Osteocyte (in vitro differentiated cells): Measurements from ENCODE around the gene SPECC1. TPM values are rescaled to one million over a fixed set of nuclear protein-coding genes. Genes with fewer than 3 reads are reported as not detected.

Source experiments
- DNase-seq: peaks from one replicate; pipeline ENCODE4 v3.0.0; 2021; ENCODE audit warnings: mixed read lengths; ENCODE audit not compliant: unreplicated experiment; ENCODE audit errors: extremely low spot score
- H3K27ac Mint-ChIP-seq: one replicate; pipeline ENCODE4 v1.8.0; 2021; ENCODE audit warnings: mild to moderate bottlenecking, mixed read lengths; ENCODE audit not compliant: unreplicated experiment
- H3K27me3 Mint-ChIP-seq: one replicate; pipeline ENCODE4 v1.8.0; 2021; ENCODE audit warnings: mixed read lengths; ENCODE audit not compliant: unreplicated experiment
- H3K36me3 Mint-ChIP-seq: one replicate; pipeline ENCODE4 v1.8.0; 2021; ENCODE audit warnings: mixed read lengths; ENCODE audit not compliant: unreplicated experiment
- H3K4me1 Mint-ChIP-seq: one replicate; pipeline ENCODE4 v1.8.0; 2021; ENCODE audit warnings: mixed read lengths; ENCODE audit not compliant: unreplicated experiment
- H3K4me3 Mint-ChIP-seq: one replicate; pipeline ENCODE4 v1.8.0; 2021; ENCODE audit warnings: mild to moderate bottlenecking, moderate library complexity, mixed read lengths; ENCODE audit not compliant: unreplicated experiment
- H3K9me3 Mint-ChIP-seq: one replicate; pipeline ENCODE4 v1.8.0; 2021; ENCODE audit warnings: mixed read lengths; ENCODE audit not compliant: unreplicated experiment
- CTCF ChIP-seq: fragments of 200-600 bp; sonication (generic); IDR thresholded peaks from 2 replicates; pipeline ENCODE4 v1.5.0; 2021; ENCODE audit warnings: antibody characterized with exemption, mild to moderate bottlenecking, moderate library complexity
- total RNA-seq: library from RNA; stranded (reverse); gene quantifications from 2 replicates; pipeline ENCODE4 v1.2.1, GENCODE V29; 2021

The SPECC1 gene
- total RNA-seq, 1 donor from 2014 or later, result 12.1 TPM

- Mint-ChIP-seq H3K27ac (no peak overlapping the region), H3K9me3 (no peaks in the 10 kb centered on the region), H3K4me3 (no peak overlapping the region), H3K4me1 (peaks cover 2% of the 10 kb centered on the region), H3K36me3 (no peaks in the 10 kb centered on the region), H3K27me3 (peaks cover 33% of the 10 kb centered on the region)
- DNase-seq, result peak; percentile 48
- TF ChIP-seq CTCF, result no peak
Measured at GRCh38 chr17:19987897-19988296, 21.3 kb upstream of the SPECC1 start.

- DNase-seq, result peak; percentile 30
- Mint-ChIP-seq H3K36me3 (no peaks in the 10 kb centered on the region), H3K9me3 (no peaks in the 10 kb centered on the region), H3K4me1 (peaks cover 2% of the 10 kb centered on the region), H3K27me3 (peaks cover 33% of the 10 kb centered on the region), H3K4me3 (no peak overlapping the region), H3K27ac (no peak overlapping the region)
- no peak for TF ChIP-seq CTCF
Measured at GRCh38 chr17:19991252-19991885, 17.8 kb upstream of the SPECC1 start.

- DNase-seq, result peak; percentile 93
- H3K4me1 Mint-ChIP-seq, result peaks cover 1% of the 10 kb centered on the region
- no peak overlapping the region for H3K27ac Mint-ChIP-seq
Measured at GRCh38 chr17:19992803-19993713, 16.1 kb upstream of the SPECC1 start.

GRCh38 chr17:19996086-19996485 is 13.1 kb upstream of the SPECC1 start:
- no peak for TF ChIP-seq CTCF
- H3K4me3 Mint-ChIP-seq, result no peak overlapping the region
- no peaks in the 10 kb centered on the region for H3K9me3 Mint-ChIP-seq
- H3K36me3 Mint-ChIP-seq, result no peaks in the 10 kb centered on the region
- H3K4me1 Mint-ChIP-seq, result peaks cover 1% of the 10 kb centered on the region
- no peak for DNase-seq
- H3K27ac Mint-ChIP-seq, result no peak overlapping the region
- H3K27me3 Mint-ChIP-seq, result peaks cover 37% of the 10 kb centered on the region

More at GRCh38 chr17:19992803-19993713, 16.1 kb upstream of the SPECC1 start:
- TF ChIP-seq CTCF, result peak; percentile 79
- H3K36me3 Mint-ChIP-seq, result no peaks in the 10 kb centered on the region
- peaks cover 36% of the 10 kb centered on the region for H3K27me3 Mint-ChIP-seq
- H3K9me3 Mint-ChIP-seq, result no peaks in the 10 kb centered on the region
- no peak overlapping the region for H3K4me3 Mint-ChIP-seq

- H3K4me3 Mint-ChIP-seq, result no peak overlapping the region
- H3K27ac Mint-ChIP-seq, result no peak overlapping the region
Measured at GRCh38 chr17:19996502-19996901, 12.7 kb upstream of the SPECC1 start.

More at GRCh38 chr17:19996502-19996901, 12.7 kb upstream of the SPECC1 start:
- peaks cover 33% of the 10 kb centered on the region for H3K27me3 Mint-ChIP-seq
- DNase-seq, result no peak
- no peak for TF ChIP-seq CTCF
- H3K36me3 Mint-ChIP-seq, result no peaks in the 10 kb centered on the region
- no peaks in the 10 kb centered on the region for H3K9me3 Mint-ChIP-seq
- H3K4me1 Mint-ChIP-seq, result peaks cover 1% of the 10 kb centered on the region
